ENCODE measurements around the gene MGAM2.

MGAM2 gene

GRCh38 chr7:142104550-142105527, 6.7 kb upstream of the MGAM2 start (continued):
- TF ChIP-seq CSRNP3 (CRISPR knock-in tag; IDR thresholded peaks at IDR 0.05) (no peak), ESRRG (CRISPR knock-in tag; IDR thresholded peaks at IDR 0.05) (no peak), POU6F1 (CRISPR knock-in tag; IDR thresholded peaks at IDR 0.05; ENCODE audit: borderline replicate concordance, low read depth) (no peak), ARNTL (CRISPR knock-in tag; IDR thresholded peaks at IDR 0.05; ENCODE audit: borderline replicate concordance, low read depth) (no peak), ISL1 (CRISPR knock-in tag; IDR thresholded peaks at IDR 0.05) (no peak), ZFP3 (CRISPR knock-in tag; IDR thresholded peaks at IDR 0.05) (no peak), CSDC2 (CRISPR knock-in tag; IDR thresholded peaks at IDR 0.05) (no peak), OSR1 (CRISPR knock-in tag; IDR thresholded peaks at IDR 0.05) (no peak), ZNF70 (CRISPR knock-in tag; IDR thresholded peaks at IDR 0.05) (no peak), ZFP30 (CRISPR knock-in tag; IDR thresholded peaks at IDR 0.05) (no peak)

- TF ChIP-seq ZFP30 (CRISPR knock-in tag; IDR thresholded peaks at IDR 0.05) (no peak), TCF4 (CRISPR knock-in tag; IDR thresholded peaks at IDR 0.05; ENCODE audit: borderline replicate concordance) (no peak), ESRRG (CRISPR knock-in tag; IDR thresholded peaks at IDR 0.05) (no peak), ZNF70 (CRISPR knock-in tag; IDR thresholded peaks at IDR 0.05) (no peak), CREB5 (CRISPR knock-in tag; IDR thresholded peaks at IDR 0.05; ENCODE audit: low read depth) (no peak), ISL1 (CRISPR knock-in tag; IDR thresholded peaks at IDR 0.05) (no peak)
- no peak for ATAC-seq
Observed at GRCh38 chr7:142108728-142109505, 2.6 kb upstream of the MGAM2 start.

GRCh38 chr7:142110098-142110497, 1.4 kb upstream of the MGAM2 start:
- no peak for ATAC-seq

GRCh38 chr7:142110638-142111037, 880 bp upstream of the MGAM2 start:
- TF ChIP-seq ISL1 (CRISPR knock-in tag; IDR thresholded peaks at IDR 0.05), result no peak
- TF ChIP-seq TSHZ2 (CRISPR knock-in tag; IDR thresholded peaks at IDR 0.05), result no peak
- no peak for TF ChIP-seq POU6F1 (CRISPR knock-in tag; IDR thresholded peaks at IDR 0.05; ENCODE audit: borderline replicate concordance, low read depth)
- TF ChIP-seq PPARA (CRISPR knock-in tag; IDR thresholded peaks at IDR 0.05; ENCODE audit: borderline replicate concordance), result no peak
- TF ChIP-seq ARNTL (CRISPR knock-in tag; IDR thresholded peaks at IDR 0.05; ENCODE audit: borderline replicate concordance, low read depth), result no peak
- TF ChIP-seq TCF4 (CRISPR knock-in tag; IDR thresholded peaks at IDR 0.05; ENCODE audit: borderline replicate concordance), result no peak
- no peak for ATAC-seq

More at GRCh38 chr7:142110098-142110497, 1.4 kb upstream of the MGAM2 start:
- TF ChIP-seq TCF4 (CRISPR knock-in tag; IDR thresholded peaks at IDR 0.05; ENCODE audit: borderline replicate concordance) (no peak), CSDC2 (CRISPR knock-in tag; IDR thresholded peaks at IDR 0.05) (no peak), ZFP3 (CRISPR knock-in tag; IDR thresholded peaks at IDR 0.05) (no peak), RARB (CRISPR knock-in tag; IDR thresholded peaks at IDR 0.05) (no peak), CREB5 (CRISPR knock-in tag; IDR thresholded peaks at IDR 0.05; ENCODE audit: low read depth) (no peak), PPARA (CRISPR knock-in tag; IDR thresholded peaks at IDR 0.05; ENCODE audit: borderline replicate concordance) (no peak), ZNF8 (CRISPR knock-in tag; IDR thresholded peaks at IDR 0.05) (no peak), ESRRG (CRISPR knock-in tag; IDR thresholded peaks at IDR 0.05) (no peak)

All from SK-N-SH treated with all-trans-retinoic acid at 6 μM for 48 hours (cell line).